GM21786 (cell line): ENCODE results near the gene PDIA6.
"Not testable (repeated sequence)": the region's sequence is repeated elsewhere in the genome, so short reads cannot be mapped to it uniquely, and the experiment has no call there.

Experiments used
- ATAC-seq: cut with Tn5 transposase; IDR thresholded peaks from one replicate; pipeline ENCODE4 v1.9.1; 2021; ENCODE audit not compliant: unreplicated experiment

PDIA6 gene

GRCh38 chr2:10833021-10833420 is 20.4 kb upstream of the PDIA6 start:
- no peak for ATAC-seq

DNA sequence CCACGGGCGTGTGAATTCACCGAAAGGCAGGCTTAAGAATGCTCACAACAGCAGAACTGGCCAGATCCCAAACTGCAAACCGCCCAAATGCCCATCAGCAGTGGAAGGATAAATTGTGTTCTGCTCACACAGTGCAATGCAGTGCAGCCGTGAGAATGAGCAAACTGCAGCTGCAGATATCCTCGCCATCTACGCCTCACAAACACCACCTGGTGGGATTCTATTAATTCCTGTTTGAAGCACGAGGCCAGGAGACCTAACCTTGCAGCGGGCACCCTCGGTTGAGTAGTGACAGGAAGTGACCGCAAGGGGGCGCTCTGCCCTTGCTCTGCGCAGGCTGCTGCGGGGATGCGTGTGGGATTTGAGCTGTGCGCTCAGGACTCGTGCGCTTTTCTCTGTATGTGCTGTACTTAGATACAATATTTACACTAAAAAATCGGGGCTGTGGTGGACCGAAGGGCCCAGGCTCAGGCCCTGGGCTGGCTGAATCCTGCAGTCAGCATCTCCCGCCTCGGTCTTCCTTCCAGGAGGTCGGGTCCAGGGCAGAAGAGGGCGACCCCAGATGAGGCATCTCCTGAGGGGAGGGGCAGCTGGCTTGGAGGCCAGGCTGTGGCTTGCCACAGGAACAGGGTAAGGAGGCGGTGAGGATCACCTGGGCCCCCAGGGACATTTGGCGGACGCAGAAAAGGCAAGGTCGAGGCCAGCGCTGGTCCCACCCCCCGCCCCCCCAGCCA is 19.8 kb upstream of the PDIA6 start:
- ATAC-seq = peak; percentile 74

DNA sequence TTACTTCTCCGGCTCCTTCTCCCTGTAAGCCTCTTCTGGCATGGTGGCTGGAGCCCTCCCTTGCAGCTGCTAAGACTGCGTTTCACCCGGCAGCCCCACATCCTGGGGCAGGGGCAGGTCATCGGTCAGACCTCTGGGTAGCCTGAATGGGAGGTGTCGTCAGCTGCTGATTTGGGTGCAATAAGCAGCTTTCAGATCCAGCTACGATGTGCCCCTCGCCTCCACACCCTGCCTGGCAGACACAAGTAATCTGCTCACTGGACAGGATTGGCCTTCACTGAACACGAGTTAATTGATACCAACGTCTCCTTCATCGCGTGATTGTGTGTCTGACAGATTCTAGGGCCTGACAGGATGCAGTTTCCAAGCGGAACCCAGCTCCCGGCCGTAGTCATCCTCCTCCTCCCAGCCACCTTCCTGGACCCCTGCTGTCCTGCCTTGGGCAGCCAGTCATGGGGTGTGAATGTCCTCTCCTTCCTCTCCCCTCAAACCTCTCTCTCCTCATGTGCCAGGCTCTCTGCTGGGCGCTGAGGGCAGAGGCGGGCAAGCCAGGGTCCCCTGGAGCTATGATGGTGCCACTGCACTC is 18.9 kb upstream of the PDIA6 start:
- ATAC-seq = no peak

DNA sequence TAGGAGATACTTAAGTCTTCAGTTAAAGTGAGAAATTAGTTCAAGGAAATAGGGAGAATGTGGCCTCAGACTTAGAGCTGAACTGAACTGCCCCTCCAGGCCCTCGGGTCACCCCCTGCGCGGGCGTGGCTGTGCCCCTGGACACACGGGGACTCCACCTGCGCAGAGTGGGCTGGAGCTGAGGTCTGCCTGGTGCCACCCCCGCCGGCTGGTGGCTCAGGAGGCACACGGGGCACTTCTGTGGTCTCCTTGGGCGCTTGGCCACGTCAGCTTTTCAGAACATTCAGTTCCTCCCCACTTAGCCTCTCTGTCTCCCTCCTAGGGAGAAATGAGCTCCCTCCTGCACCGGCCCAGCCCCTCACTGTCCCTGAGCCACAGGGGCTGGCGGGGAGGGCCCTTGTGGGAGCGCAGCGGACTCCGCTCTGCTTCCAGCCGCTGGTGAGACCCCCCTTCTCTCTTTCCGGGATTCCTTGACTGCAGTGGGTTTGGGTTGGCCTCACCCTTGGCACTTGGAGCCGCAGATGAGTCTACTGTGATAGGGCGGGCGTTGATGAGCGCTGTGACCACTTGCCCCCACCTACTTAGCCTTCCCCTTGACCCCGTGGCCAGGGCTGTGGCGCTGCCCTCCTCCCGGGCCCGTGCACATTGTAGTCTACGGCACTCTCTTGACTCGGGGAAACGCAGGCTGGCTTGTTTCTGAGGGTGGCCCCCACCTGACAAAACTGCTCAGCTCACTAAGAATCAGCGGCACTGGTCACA is 18.2 kb upstream of the PDIA6 start:
- no peak for ATAC-seq

GRCh38 chr2:10830203-10830602 is 17.6 kb upstream of the PDIA6 start:
- no peak for ATAC-seq

DNA sequence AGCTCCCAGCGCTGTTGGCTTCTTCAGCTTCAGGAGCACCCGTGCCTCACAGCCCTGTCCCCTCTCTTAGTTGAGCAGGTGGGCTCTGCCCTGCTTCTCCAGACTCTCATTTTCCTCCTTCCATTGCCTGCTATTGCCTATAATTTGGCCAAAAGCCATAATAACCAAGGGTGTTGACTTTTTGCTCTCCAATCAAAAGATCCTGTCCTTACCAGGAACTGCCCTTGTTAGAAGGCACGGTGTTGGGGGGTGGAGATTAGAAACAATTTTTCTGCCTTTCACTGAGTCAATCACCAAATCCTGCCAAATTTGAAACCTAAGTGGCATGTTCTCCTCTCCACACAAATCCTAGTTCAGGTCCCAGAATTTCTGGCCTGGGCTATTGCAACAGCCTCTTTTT is 16.7 kb upstream of the PDIA6 start:
- no peak for ATAC-seq

- no peak for ATAC-seq
These were observed 15.8 kb upstream of the PDIA6 start for GRCh38 chr2:10828346-10828745.

DNA sequence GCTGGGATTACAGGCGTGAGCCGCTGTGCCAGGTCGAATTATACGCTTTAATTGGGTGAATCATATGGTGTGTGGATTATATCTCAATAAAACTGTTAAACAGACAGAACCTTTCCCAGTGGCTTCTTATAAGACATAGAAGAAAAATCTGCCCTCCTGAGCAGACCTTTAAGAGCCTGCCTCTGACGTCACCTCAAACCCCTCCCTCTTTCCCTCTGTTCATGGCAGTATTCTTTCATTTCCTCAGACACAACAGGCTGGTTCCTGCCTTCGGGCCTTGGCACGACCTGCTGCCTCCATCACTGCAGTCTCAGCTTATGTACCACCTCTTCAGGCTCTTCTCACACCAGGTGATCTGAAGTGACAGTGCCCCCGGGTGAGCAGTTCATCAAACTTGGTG is 14.0 kb upstream of the PDIA6 start:
- no peak for ATAC-seq

- ATAC-seq = no peak
These were observed 13.4 kb upstream of the PDIA6 start for GRCh38 chr2:10826026-10826425.

- ATAC-seq = no peak
These were observed 11.6 kb upstream of the PDIA6 start for GRCh38 chr2:10824191-10824590.

DNA sequence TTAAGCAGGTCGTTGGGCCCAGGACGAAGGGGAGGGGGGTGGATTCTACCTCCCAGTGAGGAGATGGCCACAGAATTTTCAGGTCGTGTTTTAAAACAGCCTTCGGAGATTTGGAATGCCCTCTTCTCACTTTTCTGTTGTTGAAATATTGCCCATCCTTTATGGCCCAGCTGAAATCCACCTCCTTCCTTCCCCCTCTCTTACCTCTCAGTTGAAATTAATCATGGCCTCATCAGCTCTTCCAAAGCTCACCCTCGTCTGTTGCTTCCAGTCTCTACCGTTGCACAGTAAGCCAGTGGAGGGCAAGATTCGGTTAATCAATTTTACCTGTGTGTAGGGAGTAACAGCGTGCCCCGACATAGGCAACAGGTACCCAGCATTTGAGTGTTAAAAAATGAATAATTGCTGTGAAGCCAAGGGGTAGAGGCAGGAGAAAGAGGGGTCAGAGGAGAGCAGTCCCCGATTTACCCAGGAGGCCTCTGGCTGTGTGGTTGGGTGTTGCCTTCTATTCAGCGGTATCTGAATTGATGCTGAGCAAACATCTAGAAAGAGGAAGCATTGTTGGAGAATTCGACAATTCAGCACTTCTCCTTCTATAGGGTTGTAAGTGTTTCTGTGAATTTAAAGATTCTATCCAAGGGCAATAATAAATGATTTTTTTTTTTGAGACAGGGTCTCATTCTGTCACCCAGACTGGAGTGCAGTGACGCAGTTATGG is 8.6 kb upstream of the PDIA6 start:
- ATAC-seq = no peak

DNA sequence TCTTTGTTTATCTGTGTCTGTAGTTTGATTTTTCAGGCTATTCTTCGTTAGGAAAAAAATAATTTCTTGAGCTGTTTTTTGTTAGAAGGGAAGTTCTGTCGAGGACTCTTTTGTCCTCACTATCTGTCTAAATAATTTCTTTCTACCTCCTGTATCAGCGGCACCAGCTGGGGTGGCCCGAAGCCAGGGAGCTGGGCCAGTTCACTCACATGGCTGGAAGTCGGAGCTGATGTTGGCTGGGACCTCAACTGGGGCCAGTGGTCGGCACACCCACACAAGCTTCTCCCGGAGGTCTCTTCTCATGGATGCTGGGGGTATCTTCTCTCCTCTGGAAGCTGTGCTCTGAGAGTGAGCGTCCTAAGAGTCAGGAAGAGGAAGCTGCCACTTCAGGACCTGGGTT is 8.0 kb upstream of the PDIA6 start:
- ATAC-seq = no peak

DNA sequence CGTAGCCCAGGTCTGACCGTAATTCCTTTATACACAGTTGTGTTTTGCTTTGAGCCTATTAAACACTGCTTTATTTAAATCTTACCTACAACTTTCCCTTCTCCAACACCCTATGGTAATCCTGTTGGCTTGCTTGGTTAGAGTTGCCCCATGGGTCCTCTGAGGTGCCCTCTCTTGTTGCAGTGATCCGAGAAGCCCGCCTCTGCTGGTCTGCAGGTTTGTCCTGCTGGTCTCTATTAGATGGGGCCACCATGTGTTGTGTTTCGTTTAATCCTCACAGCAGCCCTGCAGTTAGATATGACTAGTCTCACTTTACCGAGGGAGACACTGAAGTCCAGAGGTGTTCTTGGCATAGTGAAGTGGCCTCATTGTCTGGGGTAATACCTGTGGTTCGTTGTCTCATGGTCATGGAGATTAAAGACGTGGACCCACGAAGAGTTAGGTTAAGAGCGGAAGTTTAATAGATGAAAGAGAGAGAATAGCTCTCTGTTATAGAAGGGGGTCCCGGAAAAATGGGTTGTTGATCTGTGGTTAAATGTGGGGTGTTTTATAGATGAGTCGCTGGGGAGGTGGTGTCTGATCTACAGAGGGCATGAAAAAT is 7.2 kb upstream of the PDIA6 start:
- ATAC-seq = no peak

- ATAC-seq = no peak
These were observed 6.4 kb upstream of the PDIA6 start for GRCh38 chr2:10818984-10819383.

DNA sequence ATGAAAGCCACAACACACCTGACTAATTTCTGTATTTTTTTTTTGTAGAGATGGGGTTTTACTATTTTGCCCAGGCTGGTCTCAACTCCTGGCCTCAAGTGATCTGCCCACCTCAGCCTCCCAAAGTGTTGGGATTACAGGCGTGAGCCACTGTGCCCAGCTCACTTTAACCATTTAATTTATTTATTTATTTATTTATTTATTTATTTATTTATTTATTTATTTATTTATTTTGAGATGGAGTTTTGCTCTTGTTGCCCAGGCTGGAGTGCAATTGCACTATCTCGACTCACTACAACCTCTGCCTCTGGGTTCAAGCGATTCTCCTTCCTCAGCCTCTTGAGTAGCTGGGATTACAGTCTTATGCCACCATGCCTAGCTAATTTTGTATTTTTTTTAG is 5.7 kb upstream of the PDIA6 start:
- not testable (repeated sequence) for ATAC-seq

GRCh38 chr2:10817413-10817812 is 4.8 kb upstream of the PDIA6 start:
- ATAC-seq = no peak

GRCh38 chr2:10814571-10815331 is 2.2 kb upstream of the PDIA6 start:
- ATAC-seq = no peak

GRCh38 chr2:10814142-10814541 is 1.6 kb upstream of the PDIA6 start:
- no peak for ATAC-seq

- not testable (repeated sequence) for ATAC-seq
These were observed 866 bp upstream of the PDIA6 start for GRCh38 chr2:10813163-10814138.
